Astrocyte (in vitro differentiated cells and primary cell): ENCODE data around the gene DAO.

ENCODE experiments used
- EZH2 ChIP-seq: IDR thresholded peaks from 2 replicates; pipeline ENCODE4 v1.6.1; 2012; ENCODE audit warnings: mild to moderate bottlenecking, low read length, inconsistent platforms; ENCODE audit not compliant: insufficient read depth
- TF ChIP-seq, protein P1 (sequence below): IDR thresholded peaks from 2 replicates; pipeline ENCODE4 v1.5.1; 2011; ENCODE audit warnings: low read depth, mild to moderate bottlenecking, inconsistent platforms, low read length, moderate library complexity; ENCODE audit not compliant: insufficient read depth

DNA sequence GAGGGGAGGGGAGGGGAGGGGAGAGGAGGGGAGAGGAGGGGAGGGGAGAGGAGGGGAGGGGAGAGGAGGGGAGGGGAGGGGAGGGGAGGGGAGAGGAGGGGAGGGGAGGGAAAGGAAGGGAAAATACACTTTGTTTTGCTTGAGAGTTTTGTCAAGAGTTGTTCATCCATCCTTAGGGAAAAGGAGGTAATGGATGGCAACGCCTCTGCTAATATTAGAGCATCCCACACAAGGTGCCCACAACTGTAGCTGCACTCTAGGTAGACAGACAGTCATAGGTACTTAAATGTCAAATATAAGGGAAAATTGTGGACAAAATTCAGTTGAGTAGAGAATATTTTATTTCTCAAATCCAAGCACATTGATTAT, 20.0 kb upstream of the DAO start:
- TF ChIP-seq, protein P1, sequence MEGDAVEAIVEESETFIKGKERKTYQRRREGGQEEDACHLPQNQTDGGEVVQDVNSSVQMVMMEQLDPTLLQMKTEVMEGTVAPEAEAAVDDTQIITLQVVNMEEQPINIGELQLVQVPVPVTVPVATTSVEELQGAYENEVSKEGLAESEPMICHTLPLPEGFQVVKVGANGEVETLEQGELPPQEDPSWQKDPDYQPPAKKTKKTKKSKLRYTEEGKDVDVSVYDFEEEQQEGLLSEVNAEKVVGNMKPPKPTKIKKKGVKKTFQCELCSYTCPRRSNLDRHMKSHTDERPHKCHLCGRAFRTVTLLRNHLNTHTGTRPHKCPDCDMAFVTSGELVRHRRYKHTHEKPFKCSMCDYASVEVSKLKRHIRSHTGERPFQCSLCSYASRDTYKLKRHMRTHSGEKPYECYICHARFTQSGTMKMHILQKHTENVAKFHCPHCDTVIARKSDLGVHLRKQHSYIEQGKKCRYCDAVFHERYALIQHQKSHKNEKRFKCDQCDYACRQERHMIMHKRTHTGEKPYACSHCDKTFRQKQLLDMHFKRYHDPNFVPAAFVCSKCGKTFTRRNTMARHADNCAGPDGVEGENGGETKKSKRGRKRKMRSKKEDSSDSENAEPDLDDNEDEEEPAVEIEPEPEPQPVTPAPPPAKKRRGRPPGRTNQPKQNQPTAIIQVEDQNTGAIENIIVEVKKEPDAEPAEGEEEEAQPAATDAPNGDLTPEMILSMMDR: no peak
- TF ChIP-seq EZH2: no peak
